A673 (cell line): ENCODE data around the gene BSDC1.

Source experiments
- EZH2 ChIP-seq: fragments of 200-600 bp; sonication (generic); IDR thresholded peaks from 2 replicates; pipeline ENCODE4 v1.6.1; 2017; ENCODE audit warnings: borderline replicate concordance, low read depth, mild to moderate bottlenecking, mixed read lengths, antibody characterized with exemption, low read length; ENCODE audit not compliant: poor library complexity, severe bottlenecking
- TF ChIP-seq, protein P1 (sequence below): fragments of 300-800, 200-600 bp; sonication (generic); conservative IDR thresholded peaks from 2 replicates; pipeline ENCODE4 v1.5.1; 2017; ENCODE audit warnings: low read depth, mild to moderate bottlenecking, antibody characterized with exemption, low read length, moderate library complexity, mixed read lengths

GRCh38 chr1:32406629-32407111 is 12.4 kb upstream of the BSDC1 start:
- TF ChIP-seq, protein P1, sequence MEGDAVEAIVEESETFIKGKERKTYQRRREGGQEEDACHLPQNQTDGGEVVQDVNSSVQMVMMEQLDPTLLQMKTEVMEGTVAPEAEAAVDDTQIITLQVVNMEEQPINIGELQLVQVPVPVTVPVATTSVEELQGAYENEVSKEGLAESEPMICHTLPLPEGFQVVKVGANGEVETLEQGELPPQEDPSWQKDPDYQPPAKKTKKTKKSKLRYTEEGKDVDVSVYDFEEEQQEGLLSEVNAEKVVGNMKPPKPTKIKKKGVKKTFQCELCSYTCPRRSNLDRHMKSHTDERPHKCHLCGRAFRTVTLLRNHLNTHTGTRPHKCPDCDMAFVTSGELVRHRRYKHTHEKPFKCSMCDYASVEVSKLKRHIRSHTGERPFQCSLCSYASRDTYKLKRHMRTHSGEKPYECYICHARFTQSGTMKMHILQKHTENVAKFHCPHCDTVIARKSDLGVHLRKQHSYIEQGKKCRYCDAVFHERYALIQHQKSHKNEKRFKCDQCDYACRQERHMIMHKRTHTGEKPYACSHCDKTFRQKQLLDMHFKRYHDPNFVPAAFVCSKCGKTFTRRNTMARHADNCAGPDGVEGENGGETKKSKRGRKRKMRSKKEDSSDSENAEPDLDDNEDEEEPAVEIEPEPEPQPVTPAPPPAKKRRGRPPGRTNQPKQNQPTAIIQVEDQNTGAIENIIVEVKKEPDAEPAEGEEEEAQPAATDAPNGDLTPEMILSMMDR, result no peak
- no peak for TF ChIP-seq EZH2
